ENCODE measurements around the gene HLA-DOA.
A peak's percentile ranks its signal among the peaks of the same experiment; 100 is the strongest.

HLA-DOA gene

DNA sequence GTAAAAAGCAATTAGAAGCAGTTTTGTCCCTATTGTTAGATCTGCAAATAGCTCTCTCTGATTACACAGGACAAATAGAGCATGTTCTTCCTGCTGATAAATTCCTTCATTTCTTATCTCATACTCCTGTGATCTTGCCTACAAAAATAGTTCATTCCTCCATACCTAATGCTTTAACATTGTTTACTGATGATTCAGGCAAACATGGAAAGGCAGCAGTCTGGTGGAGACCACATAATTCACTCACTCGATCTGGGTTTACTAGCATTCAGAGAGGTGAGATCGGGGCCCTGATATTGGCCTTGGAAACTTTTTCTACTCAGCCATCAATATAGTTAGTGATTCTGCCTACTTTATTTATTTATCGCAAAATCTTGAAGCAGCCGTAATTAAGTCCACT is 43.8 kb upstream of the HLA-DOA start (continued):
- TF ChIP-seq TRIM28 (IDR thresholded peaks at IDR 0.05; ENCODE audit: borderline replicate concordance, low read length) (no peak), SETDB1 (IDR thresholded peaks at IDR 0.05; ENCODE audit: insufficient read length, low read length) (peak; percentile 71), ZNF791 (tag by site-specific recombination; IDR thresholded peaks at IDR 0.05) (no peak), ZNF311 (tag by site-specific recombination; IDR thresholded peaks at IDR 0.05; ENCODE audit: borderline replicate concordance) (no peak), ZNF571 (tag by site-specific recombination; IDR thresholded peaks at IDR 0.05) (no peak), ZNF747 (tag by site-specific recombination; IDR thresholded peaks at IDR 0.05) (no peak), BCL11B (tag by site-specific recombination; IDR thresholded peaks at IDR 0.05; ENCODE audit: low read depth) (no peak), ZNF391 (tag by site-specific recombination; IDR thresholded peaks at IDR 0.05; ENCODE audit: borderline replicate concordance, low read depth) (no peak), PRDM1 (tag by site-specific recombination; IDR thresholded peaks at IDR 0.05) (peak; percentile 23; the same call in 1 of the 2 replicates), KLF10 (tag by site-specific recombination; IDR thresholded peaks at IDR 0.05) (peak; percentile 36; the same call in 1 of the 2 replicates), ZBTB21 (tag by site-specific recombination; IDR thresholded peaks at IDR 0.05) (0 out of 2 replicates have a peak, but pooled peaks have one; percentile 57), ZBTB17 (tag by site-specific recombination; IDR thresholded peaks at IDR 0.05) (peak; percentile 45; the same call in 1 of the 2 replicates), ZNF155 (tag by site-specific recombination; IDR thresholded peaks at IDR 0.05) (no peak), KLF8 (tag by site-specific recombination; IDR thresholded peaks at IDR 0.05) (0 out of 2 replicates have a peak, but pooled peaks have one; percentile 27), ZNF654 (tag by site-specific recombination; IDR thresholded peaks at IDR 0.05; ENCODE audit: low read depth) (no peak), ZNF266 (tag by site-specific recombination; IDR thresholded peaks at IDR 0.05; ENCODE audit: low read depth) (no peak), ZNF423 (tag by site-specific recombination; IDR thresholded peaks at IDR 0.05) (no peak), REPIN1 (tag by site-specific recombination; IDR thresholded peaks at IDR 0.05; ENCODE audit: low read depth) (no peak), ZNF677 (tag by site-specific recombination; IDR thresholded peaks at IDR 0.05) (no peak), ZNF335 (tag by site-specific recombination; conservative IDR thresholded peaks at IDR 0.05) (peak; percentile 36; the same call in 1 of the 2 replicates), ZNF239 (tag by site-specific recombination; IDR thresholded peaks at IDR 0.05) (no peak), OVOL3 (tag by site-specific recombination; IDR thresholded peaks at IDR 0.05) (no peak), ZNF621 (tag by site-specific recombination; IDR thresholded peaks at IDR 0.05) (no peak), ZNF548 (tag by site-specific recombination; IDR thresholded peaks at IDR 0.05) (no peak), ZNF514 (tag by site-specific recombination; IDR thresholded peaks at IDR 0.05) (no peak), ZXDB (tag by site-specific recombination; IDR thresholded peaks at IDR 0.05) (peak; percentile 78), ZNF660 (tag by site-specific recombination; IDR thresholded peaks at IDR 0.05) (0 out of 2 replicates have a peak, but pooled peaks have one; percentile 16), ZNF549 (tag by site-specific recombination; IDR thresholded peaks at IDR 0.05) (no peak), ZNF544 (tag by site-specific recombination; IDR thresholded peaks at IDR 0.05) (no peak), ZNF48 (tag by site-specific recombination; IDR thresholded peaks at IDR 0.05) (no peak), ZNF24 (tag by site-specific recombination; IDR thresholded peaks at IDR 0.05) (peak; percentile 60; the same call in 1 of the 2 replicates), ZNF629 (tag by site-specific recombination; IDR thresholded peaks at IDR 0.05) (peak; percentile 53), ZFP69B (tag by site-specific recombination; IDR thresholded peaks at IDR 0.05) (peak; percentile 37; the same call in 1 of the 2 replicates), SP7 (tag by site-specific recombination; IDR thresholded peaks at IDR 0.05) (peak; percentile 64), ZNF138 (tag by site-specific recombination; IDR thresholded peaks at IDR 0.05; ENCODE audit: borderline replicate concordance) (no peak), ZNF664 (tag by site-specific recombination; IDR thresholded peaks at IDR 0.05) (no peak), ZNF112 (tag by site-specific recombination; IDR thresholded peaks at IDR 0.05) (0 out of 2 replicates have a peak, but pooled peaks have one; percentile 16), TCF7L2 (IDR thresholded peaks at IDR 0.05; ENCODE audit: borderline replicate concordance, low read depth, low read length) (no peak)
- TF ChIP-seq, protein P1, sequence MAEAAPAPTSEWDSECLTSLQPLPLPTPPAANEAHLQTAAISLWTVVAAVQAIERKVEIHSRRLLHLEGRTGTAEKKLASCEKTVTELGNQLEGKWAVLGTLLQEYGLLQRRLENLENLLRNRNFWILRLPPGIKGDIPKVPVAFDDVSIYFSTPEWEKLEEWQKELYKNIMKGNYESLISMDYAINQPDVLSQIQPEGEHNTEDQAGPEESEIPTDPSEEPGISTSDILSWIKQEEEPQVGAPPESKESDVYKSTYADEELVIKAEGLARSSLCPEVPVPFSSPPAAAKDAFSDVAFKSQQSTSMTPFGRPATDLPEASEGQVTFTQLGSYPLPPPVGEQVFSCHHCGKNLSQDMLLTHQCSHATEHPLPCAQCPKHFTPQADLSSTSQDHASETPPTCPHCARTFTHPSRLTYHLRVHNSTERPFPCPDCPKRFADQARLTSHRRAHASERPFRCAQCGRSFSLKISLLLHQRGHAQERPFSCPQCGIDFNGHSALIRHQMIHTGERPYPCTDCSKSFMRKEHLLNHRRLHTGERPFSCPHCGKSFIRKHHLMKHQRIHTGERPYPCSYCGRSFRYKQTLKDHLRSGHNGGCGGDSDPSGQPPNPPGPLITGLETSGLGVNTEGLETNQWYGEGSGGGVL (tag by site-specific recombination; IDR thresholded peaks at IDR 0.05): peak; percentile 30; the same call in 1 of the 2 replicates
- TF ChIP-seq, protein P2, sequence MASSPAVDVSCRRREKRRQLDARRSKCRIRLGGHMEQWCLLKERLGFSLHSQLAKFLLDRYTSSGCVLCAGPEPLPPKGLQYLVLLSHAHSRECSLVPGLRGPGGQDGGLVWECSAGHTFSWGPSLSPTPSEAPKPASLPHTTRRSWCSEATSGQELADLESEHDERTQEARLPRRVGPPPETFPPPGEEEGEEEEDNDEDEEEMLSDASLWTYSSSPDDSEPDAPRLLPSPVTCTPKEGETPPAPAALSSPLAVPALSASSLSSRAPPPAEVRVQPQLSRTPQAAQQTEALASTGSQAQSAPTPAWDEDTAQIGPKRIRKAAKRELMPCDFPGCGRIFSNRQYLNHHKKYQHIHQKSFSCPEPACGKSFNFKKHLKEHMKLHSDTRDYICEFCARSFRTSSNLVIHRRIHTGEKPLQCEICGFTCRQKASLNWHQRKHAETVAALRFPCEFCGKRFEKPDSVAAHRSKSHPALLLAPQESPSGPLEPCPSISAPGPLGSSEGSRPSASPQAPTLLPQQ (tag by site-specific recombination; IDR thresholded peaks at IDR 0.05): peak; percentile 33; the same call in 1 of the 2 replicates
- TF ChIP-seq, protein P3, sequence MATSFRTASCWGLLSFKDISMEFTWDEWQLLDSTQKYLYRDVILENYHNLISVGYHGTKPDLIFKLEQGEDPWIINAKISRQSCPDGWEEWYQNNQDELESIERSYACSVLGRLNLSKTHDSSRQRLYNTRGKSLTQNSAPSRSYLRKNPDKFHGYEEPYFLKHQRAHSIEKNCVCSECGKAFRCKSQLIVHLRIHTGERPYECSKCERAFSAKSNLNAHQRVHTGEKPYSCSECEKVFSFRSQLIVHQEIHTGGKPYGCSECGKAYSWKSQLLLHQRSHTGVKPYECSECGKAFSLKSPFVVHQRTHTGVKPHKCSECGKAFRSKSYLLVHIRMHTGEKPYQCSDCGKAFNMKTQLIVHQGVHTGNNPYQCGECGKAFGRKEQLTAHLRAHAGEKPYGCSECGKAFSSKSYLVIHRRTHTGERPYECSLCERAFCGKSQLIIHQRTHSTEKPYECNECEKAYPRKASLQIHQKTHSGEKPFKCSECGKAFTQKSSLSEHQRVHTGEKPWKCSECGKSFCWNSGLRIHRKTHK (tag by site-specific recombination; IDR thresholded peaks at IDR 0.05): 0 out of 2 replicates have a peak, but pooled peaks have one; percentile 34
